SK-N-SH treated with all-trans-retinoic acid at 6 μM for 48 hours (cell line): ENCODE data around the gene RING1.
A peak's percentile ranks its signal among the peaks of the same experiment; 100 is the strongest.

Experiments used
- ATAC-seq: fragments of 200-7000 bp; cut with Tn5 transposase; 3 replicates; pipeline ENCODE4 v1.9.1; 2020; ENCODE audit warnings: mild to moderate bottlenecking, moderate library complexity
- ARNTL ChIP-seq: fragments of 450-650 bp; formaldehyde crosslinking; IDR thresholded peaks from 2 replicates; pipeline ENCODE4 v1.5.0; 2020; ENCODE audit warnings: low read depth, mild to moderate bottlenecking, moderate library complexity, borderline replicate concordance
- BACH2 ChIP-seq: fragments of 250-450 bp; sonication (Bioruptor Pico); IDR thresholded peaks from 2 replicates; pipeline ENCODE4 v1.9.0; 2021; ENCODE audit warnings: mild to moderate bottlenecking, borderline replicate concordance
- CSDC2 ChIP-seq: fragments of 250-450 bp; sonication (Bioruptor Pico); IDR thresholded peaks from 2 replicates; pipeline ENCODE4 v1.5.0; 2020; ENCODE audit warnings: mild to moderate bottlenecking, moderate library complexity
- GLIS3 ChIP-seq: fragments of 250-450 bp; sonication (Bioruptor Pico); IDR thresholded peaks from 2 replicates; pipeline ENCODE4 v1.5.0; 2020; ENCODE audit warnings: mild to moderate bottlenecking, moderate library complexity
- ISL1 ChIP-seq: fragments of 250-450 bp; sonication (Bioruptor Pico); IDR thresholded peaks from 2 replicates; pipeline ENCODE4 v2.1.2; 2022; ENCODE audit warnings: mild to moderate bottlenecking, moderate library complexity
- OSR1 ChIP-seq: fragments of 250-450 bp; sonication (Bioruptor Pico); IDR thresholded peaks from 2 replicates; pipeline ENCODE4 v1.8.0; 2022; ENCODE audit warnings: moderate library complexity, mild to moderate bottlenecking, inconsistent platforms
- PPARA ChIP-seq: fragments of 250-450 bp; sonication (Bioruptor Pico); IDR thresholded peaks from 2 replicates; pipeline ENCODE4 v1.5.0; 2020; ENCODE audit warnings: mild to moderate bottlenecking, borderline replicate concordance
- RARB ChIP-seq: fragments of 250-450 bp; sonication (Bioruptor Pico); IDR thresholded peaks from 2 replicates; pipeline ENCODE4 v1.8.0; 2021; ENCODE audit warnings: mild to moderate bottlenecking, moderate library complexity
- SNAI2 ChIP-seq: fragments of 250-450 bp; sonication (Bioruptor Pico); IDR thresholded peaks from 2 replicates; pipeline ENCODE4 v1.5.0; 2020; ENCODE audit warnings: mild to moderate bottlenecking, moderate library complexity
- TCF4 ChIP-seq: fragments of 250-450 bp; sonication (Bioruptor Pico); IDR thresholded peaks from 2 replicates; pipeline ENCODE4 v1.8.0; 2021; ENCODE audit warnings: mild to moderate bottlenecking, moderate library complexity, borderline replicate concordance
- TOX ChIP-seq: fragments of 250-450 bp; sonication (Bioruptor Pico); IDR thresholded peaks from 2 replicates; pipeline ENCODE4 v1.8.0; 2021; ENCODE audit warnings: mild to moderate bottlenecking, moderate library complexity, borderline replicate concordance
- ZC3H10 ChIP-seq: fragments of 250-450 bp; sonication (Bioruptor Pico); IDR thresholded peaks from 2 replicates; pipeline ENCODE4 v1.5.1; 2021; ENCODE audit warnings: mild to moderate bottlenecking, moderate library complexity
- ZFP3 ChIP-seq: fragments of 250-450 bp; sonication (Bioruptor Pico); IDR thresholded peaks from 2 replicates; pipeline ENCODE4 v1.5.0; 2020; ENCODE audit warnings: mild to moderate bottlenecking, moderate library complexity
- ZFP30 ChIP-seq: fragments of 450-650 bp; formaldehyde crosslinking; IDR thresholded peaks from 2 replicates; pipeline ENCODE4 v1.5.0; 2022; ENCODE audit warnings: mild to moderate bottlenecking, moderate library complexity
- ZNF565 ChIP-seq: fragments of 450-650 bp; formaldehyde crosslinking; conservative IDR thresholded peaks from 2 replicates; pipeline ENCODE4 v1.5.0; 2020; ENCODE audit warnings: low read depth, mild to moderate bottlenecking, moderate library complexity
- ZNF70 ChIP-seq: fragments of 450-650 bp; formaldehyde crosslinking; IDR thresholded peaks from 2 replicates; pipeline ENCODE4 v1.5.0; 2020; ENCODE audit warnings: mild to moderate bottlenecking, moderate library complexity
- TF ChIP-seq, protein P1 (sequence below): fragments of 250-450 bp; sonication (Bioruptor Pico); IDR thresholded peaks from 2 replicates; pipeline ENCODE4 v1.5.1; 2020; ENCODE audit warnings: low read depth, mild to moderate bottlenecking, moderate library complexity
- TF ChIP-seq, protein P2 (sequence below): fragments of 250-450 bp; sonication (Bioruptor Pico); IDR thresholded peaks from 2 replicates; pipeline ENCODE4 v1.5.0; 2020; ENCODE audit warnings: mild to moderate bottlenecking, moderate library complexity
- TF ChIP-seq, protein P3 (sequence below): fragments of 250-450 bp; sonication (Bioruptor Pico); IDR thresholded peaks from 2 replicates; pipeline ENCODE4 v1.8.0; 2021; ENCODE audit warnings: low read depth, mild to moderate bottlenecking, moderate library complexity, borderline replicate concordance
- TF ChIP-seq, protein P4 (sequence below): fragments of 250-450 bp; sonication (Bioruptor Pico); IDR thresholded peaks from 2 replicates; pipeline ENCODE4 v1.5.1; 2021; ENCODE audit warnings: mild to moderate bottlenecking, moderate library complexity

The RING1 gene

DNA sequence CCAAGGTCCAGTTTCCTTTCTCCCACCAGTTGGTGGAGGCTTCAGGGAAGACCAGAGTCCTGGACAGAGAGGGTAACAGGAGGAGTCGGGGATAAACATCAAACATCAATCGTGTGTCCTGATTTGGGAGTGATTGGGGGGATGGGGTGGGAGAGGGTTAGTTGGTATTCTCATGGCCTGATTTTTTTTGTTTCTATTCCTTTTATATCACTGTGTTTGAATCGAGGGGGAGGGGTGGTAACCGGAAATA lies 4.2 kb upstream of the RING1 start:
- TF ChIP-seq ISL1 (CRISPR knock-in tag) (no peak), TOX (CRISPR knock-in tag) (no peak), OSR1 (no peak), RARB (no peak), ZC3H10 (no peak), ZNF70 (CRISPR knock-in tag) (no peak), BACH2 (CRISPR knock-in tag) (no peak)
- TF ChIP-seq, protein P1, sequence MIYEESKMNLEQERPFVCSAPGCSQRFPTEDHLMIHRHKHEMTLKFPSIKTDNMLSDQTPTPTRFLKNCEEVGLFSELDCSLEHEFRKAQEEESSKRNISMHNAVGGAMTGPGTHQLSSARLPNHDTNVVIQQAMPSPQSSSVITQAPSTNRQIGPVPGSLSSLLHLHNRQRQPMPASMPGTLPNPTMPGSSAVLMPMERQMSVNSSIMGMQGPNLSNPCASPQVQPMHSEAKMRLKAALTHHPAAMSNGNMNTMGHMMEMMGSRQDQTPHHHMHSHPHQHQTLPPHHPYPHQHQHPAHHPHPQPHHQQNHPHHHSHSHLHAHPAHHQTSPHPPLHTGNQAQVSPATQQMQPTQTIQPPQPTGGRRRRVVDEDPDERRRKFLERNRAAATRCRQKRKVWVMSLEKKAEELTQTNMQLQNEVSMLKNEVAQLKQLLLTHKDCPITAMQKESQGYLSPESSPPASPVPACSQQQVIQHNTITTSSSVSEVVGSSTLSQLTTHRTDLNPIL (CRISPR knock-in tag): no peak
- TF ChIP-seq, protein P2, sequence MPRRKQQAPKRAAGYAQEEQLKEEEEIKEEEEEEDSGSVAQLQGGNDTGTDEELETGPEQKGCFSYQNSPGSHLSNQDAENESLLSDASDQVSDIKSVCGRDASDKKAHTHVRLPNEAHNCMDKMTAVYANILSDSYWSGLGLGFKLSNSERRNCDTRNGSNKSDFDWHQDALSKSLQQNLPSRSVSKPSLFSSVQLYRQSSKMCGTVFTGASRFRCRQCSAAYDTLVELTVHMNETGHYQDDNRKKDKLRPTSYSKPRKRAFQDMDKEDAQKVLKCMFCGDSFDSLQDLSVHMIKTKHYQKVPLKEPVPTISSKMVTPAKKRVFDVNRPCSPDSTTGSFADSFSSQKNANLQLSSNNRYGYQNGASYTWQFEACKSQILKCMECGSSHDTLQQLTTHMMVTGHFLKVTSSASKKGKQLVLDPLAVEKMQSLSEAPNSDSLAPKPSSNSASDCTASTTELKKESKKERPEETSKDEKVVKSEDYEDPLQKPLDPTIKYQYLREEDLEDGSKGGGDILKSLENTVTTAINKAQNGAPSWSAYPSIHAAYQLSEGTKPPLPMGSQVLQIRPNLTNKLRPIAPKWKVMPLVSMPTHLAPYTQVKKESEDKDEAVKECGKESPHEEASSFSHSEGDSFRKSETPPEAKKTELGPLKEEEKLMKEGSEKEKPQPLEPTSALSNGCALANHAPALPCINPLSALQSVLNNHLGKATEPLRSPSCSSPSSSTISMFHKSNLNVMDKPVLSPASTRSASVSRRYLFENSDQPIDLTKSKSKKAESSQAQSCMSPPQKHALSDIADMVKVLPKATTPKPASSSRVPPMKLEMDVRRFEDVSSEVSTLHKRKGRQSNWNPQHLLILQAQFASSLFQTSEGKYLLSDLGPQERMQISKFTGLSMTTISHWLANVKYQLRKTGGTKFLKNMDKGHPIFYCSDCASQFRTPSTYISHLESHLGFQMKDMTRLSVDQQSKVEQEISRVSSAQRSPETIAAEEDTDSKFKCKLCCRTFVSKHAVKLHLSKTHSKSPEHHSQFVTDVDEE (CRISPR knock-in tag): no peak
- TF ChIP-seq, protein P3, sequence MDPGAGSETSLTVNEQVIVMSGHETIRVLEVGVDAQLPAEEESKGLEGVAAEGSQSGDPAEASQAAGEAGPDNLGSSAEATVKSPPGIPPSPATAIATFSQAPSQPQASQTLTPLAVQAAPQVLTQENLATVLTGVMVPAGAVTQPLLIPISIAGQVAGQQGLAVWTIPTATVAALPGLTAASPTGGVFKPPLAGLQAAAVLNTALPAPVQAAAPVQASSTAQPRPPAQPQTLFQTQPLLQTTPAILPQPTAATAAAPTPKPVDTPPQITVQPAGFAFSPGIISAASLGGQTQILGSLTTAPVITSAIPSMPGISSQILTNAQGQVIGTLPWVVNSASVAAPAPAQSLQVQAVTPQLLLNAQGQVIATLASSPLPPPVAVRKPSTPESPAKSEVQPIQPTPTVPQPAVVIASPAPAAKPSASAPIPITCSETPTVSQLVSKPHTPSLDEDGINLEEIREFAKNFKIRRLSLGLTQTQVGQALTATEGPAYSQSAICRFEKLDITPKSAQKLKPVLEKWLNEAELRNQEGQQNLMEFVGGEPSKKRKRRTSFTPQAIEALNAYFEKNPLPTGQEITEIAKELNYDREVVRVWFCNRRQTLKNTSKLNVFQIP (CRISPR knock-in tag): no peak
- TF ChIP-seq, all 23 proteins: peak for 0
- no peak for ATAC-seq

DNA sequence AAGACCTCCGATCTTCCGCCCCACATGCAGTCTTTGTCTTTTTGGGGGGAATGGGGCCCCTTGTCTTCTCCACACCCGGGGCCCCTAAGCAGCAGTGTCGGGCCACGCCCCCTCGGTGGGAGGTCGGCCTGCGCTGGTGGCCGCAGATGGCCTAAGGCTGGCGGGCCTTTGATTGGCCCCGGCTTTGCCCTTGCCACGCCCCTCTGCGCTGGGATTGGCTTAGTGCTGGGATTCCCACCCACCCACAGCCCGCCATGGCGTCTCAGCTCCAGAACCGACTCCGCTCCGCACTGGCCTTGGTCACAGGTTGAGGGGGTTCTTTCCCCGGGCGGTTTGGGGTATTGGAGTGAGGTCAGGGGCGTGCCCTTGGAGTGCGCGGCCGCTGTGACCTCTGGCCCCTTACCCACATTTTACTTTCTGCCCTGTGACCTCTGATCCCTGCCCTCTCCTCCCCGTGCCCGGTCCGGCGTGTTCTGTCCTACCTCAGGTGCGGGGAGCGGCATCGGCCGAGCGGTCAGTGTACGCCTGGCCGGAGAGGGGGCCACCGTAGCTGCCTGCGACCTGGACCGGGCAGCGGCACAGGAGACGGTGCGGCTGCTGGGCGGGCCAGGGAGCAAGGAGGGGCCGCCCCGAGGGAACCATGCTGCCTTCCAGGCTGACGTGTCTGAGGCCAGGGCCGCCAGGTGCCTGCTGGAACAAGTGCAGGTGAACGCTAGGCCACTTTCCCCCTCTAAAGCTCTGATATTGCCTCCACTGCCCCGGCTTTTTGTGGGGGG lies 3.7 kb upstream of the RING1 start, which contains the start of gene HSD17B8:
HSD17B8 (plus strand) TSS at position 241 of the 776 bp plus-strand sequence; CDS start at position 255, 14 bp downstream.
- peak; percentile 81 for ATAC-seq
- TF ChIP-seq ZFP3 (CRISPR knock-in tag) (no peak), TCF4 (CRISPR knock-in tag) (no peak), PPARA (CRISPR knock-in tag) (no peak), ISL1 (CRISPR knock-in tag) (no peak)
- TF ChIP-seq, protein P1 (CRISPR knock-in tag): no peak

DNA sequence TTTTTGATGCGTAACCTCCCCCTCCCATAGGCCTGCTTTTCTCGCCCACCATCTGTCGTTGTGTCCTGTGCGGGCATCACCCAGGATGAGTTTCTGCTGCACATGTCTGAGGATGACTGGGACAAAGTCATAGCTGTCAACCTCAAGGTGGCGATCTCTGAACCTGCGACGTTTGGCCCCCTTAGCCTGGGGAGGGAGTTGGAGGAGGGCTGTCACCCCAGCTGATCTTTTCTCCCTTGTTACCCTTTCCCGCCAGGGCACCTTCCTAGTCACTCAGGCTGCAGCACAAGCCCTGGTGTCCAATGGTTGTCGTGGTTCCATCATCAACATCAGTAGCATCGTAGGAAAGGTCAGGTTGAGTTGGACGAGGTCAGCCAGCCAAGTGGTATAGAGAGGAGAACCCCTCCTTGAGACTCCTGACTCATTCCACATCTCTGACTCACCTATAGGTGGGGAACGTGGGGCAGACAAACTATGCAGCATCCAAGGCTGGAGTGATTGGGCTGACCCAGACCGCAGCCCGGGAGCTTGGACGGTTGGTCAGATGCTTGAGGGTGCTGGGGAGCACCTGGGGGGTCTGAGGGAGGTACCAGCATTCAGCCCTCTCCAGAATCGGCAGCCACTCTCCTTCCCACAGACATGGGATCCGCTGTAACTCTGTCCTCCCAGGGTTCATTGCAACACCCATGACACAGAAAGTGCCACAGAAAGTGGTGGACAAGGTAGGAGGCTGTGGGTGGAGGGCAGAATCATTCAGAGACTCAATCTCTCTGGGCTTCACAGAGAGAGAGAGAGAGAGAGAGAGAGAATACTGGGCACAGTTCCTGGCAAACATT lies 2.9 kb upstream of the RING1 start:
- no peak for ATAC-seq
- TF ChIP-seq ZFP3 (CRISPR knock-in tag): no peak
- no peak for TF ChIP-seq ARNTL (CRISPR knock-in tag)
- no peak for TF ChIP-seq ZNF70 (CRISPR knock-in tag)
- no peak for TF ChIP-seq ISL1 (CRISPR knock-in tag)
- TF ChIP-seq GLIS3 (CRISPR knock-in tag): no peak
- TF ChIP-seq ZC3H10: no peak
- no peak for TF ChIP-seq ZNF565 (CRISPR knock-in tag)
- TF ChIP-seq SNAI2 (CRISPR knock-in tag): no peak
- TF ChIP-seq RARB: no peak
- TF ChIP-seq, protein P1 (CRISPR knock-in tag): no peak
- no peak for TF ChIP-seq OSR1
- no peak for TF ChIP-seq CSDC2
- no peak for TF ChIP-seq ZFP30 (CRISPR knock-in tag)
- TF ChIP-seq, protein P4, sequence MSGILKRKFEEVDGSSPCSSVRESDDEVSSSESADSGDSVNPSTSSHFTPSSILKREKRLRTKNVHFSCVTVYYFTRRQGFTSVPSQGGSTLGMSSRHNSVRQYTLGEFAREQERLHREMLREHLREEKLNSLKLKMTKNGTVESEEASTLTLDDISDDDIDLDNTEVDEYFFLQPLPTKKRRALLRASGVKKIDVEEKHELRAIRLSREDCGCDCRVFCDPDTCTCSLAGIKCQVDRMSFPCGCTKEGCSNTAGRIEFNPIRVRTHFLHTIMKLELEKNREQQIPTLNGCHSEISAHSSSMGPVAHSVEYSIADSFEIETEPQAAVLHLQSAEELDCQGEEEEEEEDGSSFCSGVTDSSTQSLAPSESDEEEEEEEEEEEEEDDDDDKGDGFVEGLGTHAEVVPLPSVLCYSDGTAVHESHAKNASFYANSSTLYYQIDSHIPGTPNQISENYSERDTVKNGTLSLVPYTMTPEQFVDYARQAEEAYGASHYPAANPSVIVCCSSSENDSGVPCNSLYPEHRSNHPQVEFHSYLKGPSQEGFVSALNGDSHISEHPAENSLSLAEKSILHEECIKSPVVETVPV (CRISPR knock-in tag): no peak
- TF ChIP-seq, protein P2 (CRISPR knock-in tag): no peak
